ENCODE data around the gene CARD8. TPM values are rescaled to one million over a fixed set of nuclear protein-coding genes. Genes with fewer than 3 reads are reported as not detected.

Gene CARD8
- total and polyA plus RNA-seq, 10 of the 15 experiments (the other 5 are each of a cell fraction or from before 2014, with no cell fraction given): 39.8 to 69.8 (median 46.1) TPM

DNA sequence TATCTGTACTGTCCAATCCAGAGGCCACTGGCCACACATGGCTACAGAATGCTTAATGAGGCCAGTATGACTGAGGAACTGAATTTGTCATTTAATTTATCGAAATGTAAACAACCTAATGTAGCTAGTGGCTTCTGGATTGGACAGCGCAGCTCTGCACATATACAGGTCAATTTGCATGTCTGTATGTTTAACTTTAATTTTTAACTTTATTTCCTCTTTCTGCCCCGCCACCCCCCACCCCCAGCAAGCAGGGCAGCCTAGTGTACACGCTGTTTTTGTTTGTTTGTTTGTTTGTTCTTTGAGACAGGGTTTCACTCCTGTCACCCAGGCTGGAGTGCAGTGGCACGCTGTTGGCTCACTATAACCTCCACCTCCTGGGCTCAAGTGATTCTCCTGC, 69.7 kb downstream of the CARD8 start:
- peak; percentile 59 for ATAC-seq
- no peak for FAIRE-seq
- H3K36me3 ChIP-seq (ENCODE audit: control insufficient read depth in 2 of 2, insufficient read depth in 2 of 2, low read length in 1 of 2): no peaks in the 10 kb centered on the region; a peak in 1 of 4 replicates
- H3K27me3 ChIP-seq (replicated peaks in 1 of 2; ENCODE audit: control insufficient read depth in 2 of 2, insufficient read depth in 2 of 2, low read length in 1 of 2): no peaks in the 10 kb centered on the region
- TF ChIP-seq SUZ12 (IDR thresholded peaks at IDR 0.05; ENCODE audit: unreplicated experiment) (no peak), YY1 (IDR thresholded peaks at IDR 0.05; ENCODE audit: low read depth, low read length) (no peak), MYC (IDR thresholded peaks at IDR 0.05; ENCODE audit: insufficient read depth, insufficient read length, insufficient replicate concordance, low read length, severe bottlenecking) (no peak), NR2F1 (conservative IDR thresholded peaks at IDR 0.05) (no peak), CBX3 (IDR thresholded peaks at IDR 0.05; ENCODE audit: borderline replicate concordance, low read depth) (no peak), EP300 (IDR thresholded peaks at IDR 0.05; ENCODE audit: borderline replicate concordance in 1 of 2, control insufficient read depth in 1 of 2, low read depth in 2 of 2, low read length in 2 of 2) (no peak), MTA2 (IDR thresholded peaks at IDR 0.05; ENCODE audit: low read depth) (no peak), ZBED1 (IDR thresholded peaks at IDR 0.05; ENCODE audit: borderline replicate concordance) (no peak)
- TF ChIP-seq, protein P1, sequence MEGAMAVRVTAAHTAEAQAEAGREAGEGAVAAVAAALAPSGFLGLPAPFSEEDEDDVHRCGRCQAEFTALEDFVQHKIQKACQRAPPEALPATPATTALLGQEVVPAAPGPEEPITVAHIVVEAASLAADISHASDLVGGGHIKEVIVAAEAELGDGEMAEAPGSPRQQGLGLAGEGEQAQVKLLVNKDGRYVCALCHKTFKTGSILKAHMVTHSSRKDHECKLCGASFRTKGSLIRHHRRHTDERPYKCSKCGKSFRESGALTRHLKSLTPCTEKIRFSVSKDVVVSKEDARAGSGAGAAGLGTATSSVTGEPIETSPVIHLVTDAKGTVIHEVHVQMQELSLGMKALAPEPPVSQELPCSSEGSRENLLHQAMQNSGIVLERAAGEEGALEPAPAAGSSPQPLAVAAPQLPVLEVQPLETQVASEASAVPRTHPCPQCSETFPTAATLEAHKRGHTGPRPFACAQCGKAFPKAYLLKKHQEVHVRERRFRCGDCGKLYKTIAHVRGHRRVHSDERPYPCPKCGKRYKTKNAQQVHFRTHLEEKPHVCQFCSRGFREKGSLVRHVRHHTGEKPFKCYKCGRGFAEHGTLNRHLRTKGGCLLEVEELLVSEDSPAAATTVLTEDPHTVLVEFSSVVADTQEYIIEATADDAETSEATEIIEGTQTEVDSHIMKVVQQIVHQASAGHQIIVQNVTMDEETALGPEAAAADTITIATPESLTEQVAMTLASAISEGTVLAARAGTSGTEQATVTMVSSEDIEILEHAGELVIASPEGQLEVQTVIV (IDR thresholded peaks at IDR 0.05; ENCODE audit: borderline replicate concordance, partially characterized antibody): no peak
- H3K4me1 ChIP-seq (ENCODE audit: control insufficient read depth, insufficient read depth, low read length): peaks cover 12% of the 10 kb centered on the region
- ChIA-PET POLR2A (interaction anchor here (0.6 to 2.4 kb wide), 2 partner anchors 18 to 864 kb away, joined by 3 to 14 read pairs; no protein-coding TSS in a partner anchor), CTCF (interaction anchor here (1.1 to 2.1 kb wide), 2 partner anchors 17 to 79 kb away, joined by 4 to 9 read pairs; no protein-coding TSS in a partner anchor), RAD21 (ENCODE audit: unreplicated experiment) (interaction anchor here (0.6 to 3.4 kb wide), 5 partner anchors 15 to 113 kb away, joined by 3 to 16 read pairs (median 3); no protein-coding TSS in a partner anchor), SMC1A (ENCODE audit: uncharacterized antibody, unreplicated experiment) (interaction anchor here (0.9 to 3.0 kb wide), 5 partner anchors 17 to 76 kb away, joined by 3 to 13 read pairs (median 5); partner anchors contain the start of gene PLA2G4C)
- H3K4me3 ChIP-seq: no peak overlapping the region
- H4K20me1 ChIP-seq (ENCODE audit: control insufficient read depth, insufficient read depth): no peaks in the 10 kb centered on the region
- 12% methylated on average over 5 of the region's 5 CpGs for whole genome bisulfite sequencing (ENCODE audit: insufficient coverage, insufficient replicate concordance, low lambda C conversion rate, missing lambda C conversion rate)
- H3K4me2 ChIP-seq (ENCODE audit: control insufficient read depth, insufficient read depth): no peak overlapping the region
- no peak overlapping the region for H2AFZ ChIP-seq (ENCODE audit: control insufficient read depth, low read depth, low read length)
- in situ Hi-C loops (cut with MboI): no loop called here
- H3K9ac ChIP-seq (ENCODE audit: control insufficient read depth, insufficient read depth, low read length): no peak overlapping the region
- H3K27ac ChIP-seq (ENCODE audit: control insufficient read depth, insufficient read depth): no peak overlapping the region
- peaks cover 2% of the 10 kb centered on the region; the same call in 2 of the 3 replicates for H3K9me3 ChIP-seq (replicated peaks; ENCODE audit: control insufficient read depth, insufficient read depth, low read length)
- BruUV-seq (replicated peaks): no TSS peak
- no peak for DNase-seq (ENCODE audit: low read depth, low spot score)
- intact Hi-C loops (cut with micrococcal nuclease; ENCODE audit: unreplicated experiment): no loop called here
- H3K79me2 ChIP-seq (ENCODE audit: control insufficient read depth, insufficient read depth, low read length): no peaks in the 10 kb centered on the region

All from GM12878 (cell line).